ENCODE data around the gene IL1RAPL1. TPM values are rescaled to one million over a fixed set of nuclear protein-coding genes. Genes with fewer than 3 reads are reported as not detected.

IL1RAPL1 gene
- total RNA-seq, 4 donors from 2014 or later, result 0.78 TPM; not detected in 3

DNA sequence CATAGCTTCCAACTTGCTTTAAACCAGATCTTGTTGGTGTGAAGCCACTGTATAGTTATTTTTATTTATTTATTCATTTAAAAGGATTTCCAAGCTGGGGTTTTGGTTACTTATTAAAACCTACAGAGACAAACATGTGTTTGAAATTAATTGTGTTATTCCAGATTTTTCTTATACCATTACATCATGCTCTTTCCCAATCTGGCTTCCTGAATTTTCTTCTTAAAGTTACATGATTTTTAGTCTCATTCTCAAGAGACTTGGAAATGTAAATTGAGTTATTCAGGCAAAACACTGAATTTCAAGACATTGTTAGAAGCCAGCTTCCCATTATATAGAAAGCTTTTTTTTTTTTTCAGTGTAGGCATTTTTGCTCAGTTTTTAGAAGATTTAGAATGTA, 381.9 kb downstream of the IL1RAPL1 start:
- H3K27ac ChIP-seq, result no peak overlapping the region
- TF ChIP-seq, protein P1, sequence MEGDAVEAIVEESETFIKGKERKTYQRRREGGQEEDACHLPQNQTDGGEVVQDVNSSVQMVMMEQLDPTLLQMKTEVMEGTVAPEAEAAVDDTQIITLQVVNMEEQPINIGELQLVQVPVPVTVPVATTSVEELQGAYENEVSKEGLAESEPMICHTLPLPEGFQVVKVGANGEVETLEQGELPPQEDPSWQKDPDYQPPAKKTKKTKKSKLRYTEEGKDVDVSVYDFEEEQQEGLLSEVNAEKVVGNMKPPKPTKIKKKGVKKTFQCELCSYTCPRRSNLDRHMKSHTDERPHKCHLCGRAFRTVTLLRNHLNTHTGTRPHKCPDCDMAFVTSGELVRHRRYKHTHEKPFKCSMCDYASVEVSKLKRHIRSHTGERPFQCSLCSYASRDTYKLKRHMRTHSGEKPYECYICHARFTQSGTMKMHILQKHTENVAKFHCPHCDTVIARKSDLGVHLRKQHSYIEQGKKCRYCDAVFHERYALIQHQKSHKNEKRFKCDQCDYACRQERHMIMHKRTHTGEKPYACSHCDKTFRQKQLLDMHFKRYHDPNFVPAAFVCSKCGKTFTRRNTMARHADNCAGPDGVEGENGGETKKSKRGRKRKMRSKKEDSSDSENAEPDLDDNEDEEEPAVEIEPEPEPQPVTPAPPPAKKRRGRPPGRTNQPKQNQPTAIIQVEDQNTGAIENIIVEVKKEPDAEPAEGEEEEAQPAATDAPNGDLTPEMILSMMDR (IDR thresholded peaks at IDR 0.05), result no peak
- TF ChIP-seq POLR2A (IDR thresholded peaks at IDR 0.05), result no peak
- no peaks in the 10 kb centered on the region for H3K9me3 ChIP-seq
- no peak for DNase-seq
- H3K27me3 ChIP-seq, result no peaks in the 10 kb centered on the region
- H3K4me3 ChIP-seq (replicated peaks in 1 of 3), result no peak overlapping the region
- intact Hi-C loops (cut with DNase I), result no loop called here
- H3K4me1 ChIP-seq, result no peaks in the 10 kb centered on the region
- H3K36me3 ChIP-seq, result no peaks in the 10 kb centered on the region

DNA sequence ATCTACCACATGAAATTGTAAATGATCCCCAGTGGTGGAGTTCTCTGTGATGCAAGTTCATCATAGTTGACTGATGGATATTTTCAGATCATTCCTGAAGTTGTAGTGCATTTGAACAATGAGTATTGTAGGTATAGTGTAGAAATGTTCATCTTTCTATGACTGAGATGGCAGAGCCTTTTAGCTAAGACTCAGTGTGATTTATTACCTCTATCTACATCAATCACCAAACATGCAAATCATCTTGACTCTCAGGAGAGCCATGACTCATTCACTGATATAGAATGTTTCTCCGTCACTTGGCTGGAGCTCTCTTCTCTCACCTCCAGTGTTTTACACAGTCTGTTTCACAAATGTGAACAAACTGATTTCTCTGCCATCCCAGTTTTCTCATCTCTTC, 392.6 kb downstream of the IL1RAPL1 start:
- TF ChIP-seq, protein P1 (IDR thresholded peaks at IDR 0.05), result no peak
- TF ChIP-seq POLR2A (IDR thresholded peaks at IDR 0.05), result no peak
- DNase-seq, result no peak
- Histone ChIP-seq H3K4me3 (replicated peaks in 1 of 3) (no peak overlapping the region), H3K4me1 (no peaks in the 10 kb centered on the region), H3K27me3 (no peaks in the 10 kb centered on the region), H3K27ac (no peak overlapping the region), H3K36me3 (no peaks in the 10 kb centered on the region), H3K9me3 (no peaks in the 10 kb centered on the region)
- 75 to 87% methylated on average over 1 of the region's 1 CpG for WGBS, 2 donors
- intact Hi-C loops (cut with DNase I), result no loop called here

DNA sequence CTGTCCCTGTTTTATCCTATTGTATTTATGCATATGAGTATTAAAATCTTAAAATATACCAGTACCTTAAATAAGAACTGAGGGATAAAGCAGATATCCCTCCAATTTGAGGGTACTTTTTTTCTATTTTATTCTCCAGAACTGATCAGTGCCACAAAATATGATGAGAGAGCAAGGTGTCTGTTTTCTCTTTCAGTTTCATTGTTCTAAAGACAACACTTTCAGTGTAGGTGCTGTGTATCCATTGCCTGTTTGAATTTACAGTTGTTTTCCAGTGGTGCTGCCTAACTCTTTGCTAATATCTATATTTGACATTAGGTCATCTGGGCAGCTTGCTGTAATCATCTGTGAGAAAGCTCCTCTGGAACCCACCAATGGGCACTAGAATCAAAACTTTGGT, 394.7 kb downstream of the IL1RAPL1 start:
- no peak overlapping the region for H3K27ac ChIP-seq
- intact Hi-C loops (cut with DNase I), result no loop called here
- TF ChIP-seq, protein P1 (IDR thresholded peaks at IDR 0.05), result no peak
- no peak for TF ChIP-seq POLR2A (IDR thresholded peaks at IDR 0.05)
- no peak for DNase-seq
- H3K4me1 ChIP-seq, result no peaks in the 10 kb centered on the region
- H3K36me3 ChIP-seq, result no peaks in the 10 kb centered on the region
- H3K27me3 ChIP-seq, result no peaks in the 10 kb centered on the region
- no peaks in the 10 kb centered on the region for H3K9me3 ChIP-seq
- H3K4me3 ChIP-seq (replicated peaks in 1 of 3), result no peak overlapping the region

DNA sequence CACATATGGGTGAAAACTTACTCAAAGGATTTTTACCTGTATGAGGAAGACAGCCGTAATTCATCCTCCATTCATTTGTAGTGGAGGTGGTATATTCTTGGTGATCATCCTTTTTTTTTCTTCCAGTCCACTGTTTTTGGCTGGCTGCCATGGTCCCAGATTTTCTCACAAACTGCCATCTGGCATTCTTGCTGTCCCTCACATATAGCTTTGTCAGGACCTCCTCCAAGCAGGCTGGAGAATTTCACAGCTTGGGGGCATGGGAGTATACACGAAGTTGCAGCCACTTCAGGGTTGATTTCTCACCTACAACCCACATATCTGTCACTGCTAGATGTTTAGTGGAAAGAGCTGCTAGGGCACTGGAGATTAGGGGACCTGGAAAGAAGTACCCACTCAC, 401.0 kb downstream of the IL1RAPL1 start:
- Histone ChIP-seq H3K9me3 (no peaks in the 10 kb centered on the region), H3K27me3 (no peaks in the 10 kb centered on the region), H3K36me3 (no peaks in the 10 kb centered on the region), H3K27ac (no peak overlapping the region), H3K4me3 (replicated peaks in 1 of 3) (no peak overlapping the region), H3K4me1 (no peaks in the 10 kb centered on the region)
- 58 to 72% methylated on average over 2 of the region's 2 CpGs for WGBS, 2 donors
- intact Hi-C loops (cut with DNase I), result no loop called here
- no peak for DNase-seq
- no peak for TF ChIP-seq POLR2A (IDR thresholded peaks at IDR 0.05)
- TF ChIP-seq, protein P1 (IDR thresholded peaks at IDR 0.05), result no peak

DNA sequence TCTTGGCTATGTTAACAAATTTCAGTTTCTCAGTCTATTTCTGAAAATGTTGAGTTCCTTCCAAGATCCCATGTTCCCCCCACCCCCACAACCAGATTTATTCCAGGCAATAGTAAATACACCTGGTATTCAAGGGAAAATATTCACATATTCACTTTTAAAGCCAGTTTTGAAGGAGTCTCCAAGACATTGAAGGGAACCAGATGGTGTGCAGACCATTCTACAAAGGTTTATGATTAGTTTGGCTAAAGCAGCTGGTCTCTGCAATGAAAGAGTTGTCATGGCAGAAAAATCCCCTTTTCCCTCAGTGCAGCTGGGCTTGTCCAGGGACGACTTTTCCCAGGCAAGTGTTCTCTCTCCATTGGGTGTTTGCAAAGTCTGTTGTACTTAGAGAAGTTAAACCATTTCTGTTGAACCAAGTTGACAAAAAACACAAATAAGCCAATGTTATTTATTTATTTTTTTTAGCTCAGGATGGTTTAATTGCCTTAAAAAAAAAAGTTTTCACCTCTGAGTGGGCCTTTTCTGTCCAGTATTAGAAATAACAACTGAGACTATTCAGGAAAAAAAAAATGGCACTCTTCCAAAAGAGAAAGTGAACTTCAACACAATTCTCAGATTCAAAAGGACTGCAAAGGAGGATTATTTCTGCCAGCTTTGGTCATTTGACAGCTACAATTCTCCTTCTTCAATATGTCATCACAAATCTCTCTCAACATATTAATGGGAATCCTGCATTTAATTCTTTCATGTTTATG, 410.6 kb downstream of the IL1RAPL1 start:
- Histone ChIP-seq H3K9me3 (no peaks in the 10 kb centered on the region), H3K4me3 (replicated peaks in 1 of 3) (no peak overlapping the region), H3K36me3 (no peaks in the 10 kb centered on the region), H3K4me1 (no peaks in the 10 kb centered on the region), H3K27ac (no peak overlapping the region), H3K27me3 (no peaks in the 10 kb centered on the region)
- no peak for TF ChIP-seq POLR2A (IDR thresholded peaks at IDR 0.05)
- TF ChIP-seq, protein P1 (IDR thresholded peaks at IDR 0.05), result no peak
- WGBS, 2 donors, result 44 to 59% methylated on average over 1 of the region's 1 CpG
- intact Hi-C loops (cut with DNase I), result no loop called here
- DNase-seq, result no peak

Data from thyroid gland (tissue), 4 donors.